Activated CD8-positive, alpha-beta T cell treated with anti-CD3 and anti-CD28 coated beads for 36 hours (primary cell): ENCODE results near the gene LSM3. TPM values are rescaled to one million over a fixed set of nuclear protein-coding genes. Genes with fewer than 3 reads are reported as not detected.

Experiments
- ATAC-seq: fragments of 200-7000 bp; cut with Tn5 transposase; one replicate; pipeline ENCODE4 v1.10.0; 2021; ENCODE audit warnings: mild to moderate bottlenecking, moderate library complexity
- CTCF ChIA-PET: fragments of 350-600 bp; sonication (Branson Sonifier 250); formaldehyde crosslinking; loops from one replicate; lab custom pipeline; 2021; ENCODE audit warnings: antibody characterized with exemption; lab: Charles Lee
- POLR2A ChIA-PET: fragments of 350-600 bp; sonication (Branson Sonifier 250); formaldehyde crosslinking; loops from one replicate; lab custom pipeline; 2021; ENCODE audit warnings: antibody characterized with exemption; lab: Charles Lee
- DNase-seq: peaks from one replicate; pipeline ENCODE4 v3.0.0-alpha.2; 2020
- H3K27ac Mint-ChIP-seq: one replicate; pipeline ENCODE4 v1.8.0; 2021; ENCODE audit warnings: mild to moderate bottlenecking, mixed read lengths
- H3K27me3 Mint-ChIP-seq: one replicate; pipeline ENCODE4 v1.8.0; 2021; ENCODE audit warnings: mixed read lengths
- H3K36me3 Mint-ChIP-seq: one replicate; pipeline ENCODE4 v1.8.0; 2021; ENCODE audit warnings: low read depth, mixed read lengths
- H3K4me1 Mint-ChIP-seq: one replicate; pipeline ENCODE4 v1.8.0; 2021; ENCODE audit warnings: low read depth, mixed read lengths
- H3K4me3 Mint-ChIP-seq: one replicate; pipeline ENCODE4 v1.8.0; 2021; ENCODE audit warnings: mild to moderate bottlenecking, moderate library complexity, mixed read lengths
- H3K9me3 Mint-ChIP-seq: one replicate; pipeline ENCODE4 v1.8.0; 2021; ENCODE audit warnings: mixed read lengths
- CTCF ChIP-seq: fragments of 200-600 bp; IDR thresholded peaks from one replicate; pipeline ENCODE4 v1.8.0; 2022; ENCODE audit warnings: antibody characterized with exemption, mild to moderate bottlenecking
- intact Hi-C: fragments of 100-400 bp; cut with micrococcal nuclease; formaldehyde crosslinking; loops from one replicate; pipeline ENCODE4 v1.10.0; 2022
- total RNA-seq, 2 experiments: library from RNA; stranded (reverse); gene quantifications; one replicate each; pipeline ENCODE4 v1.2.3, GENCODE V29; 2021

The LSM3 gene
- total RNA-seq, 2 experiments from 2014 or later, result 20.0 to 20.5 TPM

- no peak for DNase-seq
- no peak for ATAC-seq
- no peak for TF ChIP-seq CTCF
- H3K36me3 Mint-ChIP-seq, result peaks cover 71% of the 10 kb centered on the region
- peaks cover 17% of the 10 kb centered on the region for H3K4me1 Mint-ChIP-seq
- POLR2A ChIA-PET, result interaction anchor here (0.6 kb wide), 1 partner anchor 13 kb away, joined by 3 read pairs; no protein-coding TSS in a partner anchor
- H3K27ac Mint-ChIP-seq, result no peak overlapping the region
- H3K9me3 Mint-ChIP-seq, result peaks cover 17% of the 10 kb centered on the region
- H3K4me3 Mint-ChIP-seq, result no peak overlapping the region
- intact Hi-C loops, result no loop called here
- CTCF ChIA-PET, result interaction anchor here (1.4 kb wide), 1 partner anchor 261 kb away, joined by 4 read pairs; no protein-coding TSS in a partner anchor
- H3K27me3 Mint-ChIP-seq, result no peaks in the 10 kb centered on the region
Observed at GRCh38 chr3:14158370-14158769, 20.2 kb upstream of the LSM3 start.

GRCh38 chr3:14159426-14159825 lies 19.2 kb upstream of the LSM3 start:
- ChIA-PET POLR2A (interaction anchor here (1.1 kb wide), 1 partner anchor 20 kb away, joined by 3 read pairs; no protein-coding TSS in a partner anchor), CTCF (interaction anchor here (0.8 to 1.4 kb wide), 2 partner anchors 11 to 262 kb away, joined by 3 to 4 read pairs; no protein-coding TSS in a partner anchor)
- Mint-ChIP-seq H3K27me3 (no peaks in the 10 kb centered on the region), H3K4me1 (peaks cover 12% of the 10 kb centered on the region), H3K27ac (no peak overlapping the region), H3K9me3 (peaks cover 17% of the 10 kb centered on the region), H3K4me3 (no peak overlapping the region), H3K36me3 (peaks cover 72% of the 10 kb centered on the region)
- no peak for TF ChIP-seq CTCF
- intact Hi-C loops, result no loop called here
- DNase-seq (no peak), ATAC-seq (no peak)

- DNase-seq (no peak), ATAC-seq (no peak)
- no peak for TF ChIP-seq CTCF
- Mint-ChIP-seq H3K36me3 (peaks cover 80% of the 10 kb centered on the region), H3K27ac (no peak overlapping the region), H3K4me3 (no peak overlapping the region), H3K27me3 (no peaks in the 10 kb centered on the region), H3K9me3 (peaks cover 17% of the 10 kb centered on the region), H3K4me1 (peaks cover 8% of the 10 kb centered on the region)
- ChIA-PET POLR2A (no interaction called here), CTCF (no interaction called here)
- intact Hi-C loops, result no loop called here
Observed at GRCh38 chr3:14161282-14161681, 17.3 kb upstream of the LSM3 start.

- ChIA-PET CTCF (no interaction called here), POLR2A (no interaction called here)
- no peak for DNase-seq
- Mint-ChIP-seq H3K36me3 (peaks cover 79% of the 10 kb centered on the region), H3K27me3 (no peaks in the 10 kb centered on the region), H3K4me3 (no peak overlapping the region), H3K27ac (no peak overlapping the region), H3K9me3 (peaks cover 17% of the 10 kb centered on the region), H3K4me1 (peaks cover 3% of the 10 kb centered on the region)
- no peak for TF ChIP-seq CTCF
- intact Hi-C loops, result no loop called here
- ATAC-seq, result no peak
Observed at GRCh38 chr3:14162178-14162577, 16.4 kb upstream of the LSM3 start.

- ATAC-seq (no peak), DNase-seq (no peak)
- ChIA-PET POLR2A (interaction anchor here (0.9 to 1.9 kb wide), 4 partner anchors 22 to 42 kb away, joined by 3 to 6 read pairs (median 4); partner anchors contain the start of gene TMEM43), CTCF (interaction anchor here (0.9 to 1.3 kb wide), 3 partner anchors 12 to 72 kb away, joined by 3 read pairs; partner anchors contain the start of genes LSM3 and XPC)
- intact Hi-C loops, result no loop called here
- peaks cover 78% of the 10 kb centered on the region for H3K36me3 Mint-ChIP-seq
- no peaks in the 10 kb centered on the region for H3K27me3 Mint-ChIP-seq
- H3K4me1 Mint-ChIP-seq, result peaks cover 14% of the 10 kb centered on the region
- no peak overlapping the region for H3K4me3 Mint-ChIP-seq
- H3K27ac Mint-ChIP-seq, result no peak overlapping the region
- TF ChIP-seq CTCF, result no peak
- H3K9me3 Mint-ChIP-seq, result peaks cover 8% of the 10 kb centered on the region
Observed at GRCh38 chr3:14166877-14167603, 11.6 kb upstream of the LSM3 start.
